ENCODE results near the gene TNRC18.
"Not testable (repeated sequence)": the region's sequence is repeated elsewhere in the genome, so short reads cannot be mapped to it uniquely, and the experiment has no call there.

TNRC18 gene

GRCh38 chr7:5312276-5313070 is 111.2 kb downstream of the TNRC18 start:
- not testable (repeated sequence) for DNase-seq

- DNase-seq = no peak
Observed at GRCh38 chr7:5310822-5311405, 112.7 kb downstream of the TNRC18 start.

GRCh38 chr7:5309146-5309545 is 114.5 kb downstream of the TNRC18 start:
- DNase-seq = no peak

- DNase-seq = not testable (repeated sequence)
Observed at GRCh38 chr7:5307221-5308142, 116.2 kb downstream of the TNRC18 start.

GRCh38 chr7:5305050-5305449 is 118.6 kb downstream of the TNRC18 start:
- DNase-seq = not testable (repeated sequence)

- no peak for DNase-seq
Observed at GRCh38 chr7:5303591-5304505, 119.8 kb downstream of the TNRC18 start.

- no peak for DNase-seq
Observed at GRCh38 chr7:5303061-5303460, 120.6 kb downstream of the TNRC18 start.

- no peak for DNase-seq
Observed at GRCh38 chr7:5302577-5302976, 121.1 kb downstream of the TNRC18 start.

- DNase-seq = no peak
Observed at GRCh38 chr7:5300366-5300765, 123.3 kb downstream of the TNRC18 start.

GRCh38 chr7:5296611-5297226 is 126.9 kb downstream of the TNRC18 start:
- DNase-seq = no peak

GRCh38 chr7:5296015-5296610 is 127.5 kb downstream of the TNRC18 start:
- DNase-seq = no peak

GRCh38 chr7:5295039-5296014 is 128.3 kb downstream of the TNRC18 start:
- DNase-seq = no peak

- DNase-seq = no peak
Observed at GRCh38 chr7:5294169-5294987, 129.3 kb downstream of the TNRC18 start.

- DNase-seq = not testable (repeated sequence)
Observed at GRCh38 chr7:5291711-5292335, 131.8 kb downstream of the TNRC18 start.

GRCh38 chr7:5291301-5291700 is 132.3 kb downstream of the TNRC18 start:
- no peak for DNase-seq

GRCh38 chr7:5289355-5289754 is 134.3 kb downstream of the TNRC18 start:
- DNase-seq = no peak

- not testable (repeated sequence) for DNase-seq
Observed at GRCh38 chr7:5288560-5288959, 135.1 kb downstream of the TNRC18 start.

- DNase-seq = no peak
Observed at GRCh38 chr7:5287802-5288201, 135.8 kb downstream of the TNRC18 start.

GRCh38 chr7:5287373-5287772 is 136.3 kb downstream of the TNRC18 start:
- not testable (repeated sequence) for DNase-seq

Data from SHP77 treated with DMSO at 0.1 percent for 48 hours (cell line).